Colonic mucosa (tissue), 4 donors: ENCODE measurements around the gene TET3. TPM values are rescaled to one million over a fixed set of nuclear protein-coding genes. Genes with fewer than 3 reads are reported as not detected.

ENCODE experiments used
- DNase-seq: peaks from one replicate; pipeline ENCODE4 v3.0.0-alpha.2; 2020
- H3K27ac ChIP-seq: fragments of 200-600 bp; one replicate; pipeline ENCODE4 v1.8.0; 2021
- H3K27me3 ChIP-seq: fragments of 200-600 bp; one replicate; pipeline ENCODE4 v1.8.0; 2021
- H3K36me3 ChIP-seq: fragments of 200-600 bp; one replicate; pipeline ENCODE4 v1.8.0; 2021
- H3K4me1 ChIP-seq: fragments of 200-600 bp; one replicate; pipeline ENCODE4 v1.8.0; 2021; ENCODE audit warnings: mild to moderate bottlenecking
- H3K4me3 ChIP-seq: fragments of 200-600 bp; one replicate; pipeline ENCODE4 v1.8.0; 2021
- H3K9ac ChIP-seq, 2 donors: one replicate each; pipeline ENCODE4 v1.7.0; 2013; ENCODE audit warnings: control low read depth in 2 of 2, low read depth in 2 of 2, low read length in 2 of 2
- H3K9me3 ChIP-seq: fragments of 200-600 bp; one replicate; pipeline ENCODE4 v1.8.0; 2021
- CTCF ChIP-seq: fragments of 200-600 bp; IDR thresholded peaks from one replicate; pipeline ENCODE4 v1.8.0; 2022; ENCODE audit warnings: antibody characterized with exemption, mild to moderate bottlenecking
- intact Hi-C: fragments of 100-400 bp; cut with DNase I; formaldehyde crosslinking; loops from one replicate; pipeline ENCODE4 v1.14.1; 2022
- total RNA-seq, 2 donors: library from RNA; stranded (reverse); fragmentation: NEBNext Ultra II Directional in 1 of 2; extraction: Animal tissue kit (Norgen Biotek cat#: 25700) in 1 of 2; gene quantifications; one replicate each; pipeline ENCODE4 v1.2.1, GENCODE V29; 2021
- donor health status: healthy.
- donor health status: DM: no; HTN: no; CAD: no.
- donor health status: DM: no; HTN: no; CAD: no.

The TET3 gene
- total RNA-seq, 2 donors from 2014 or later = 17.8 to 22.9 TPM

GRCh38 chr2:74021407-74021755, 36.7 kb downstream of the TET3 start:
- Histone ChIP-seq H3K9me3 (no peaks in the 10 kb centered on the region), H3K4me3 (no peak overlapping the region), H3K4me1 (peaks cover 3% of the 10 kb centered on the region), H3K27me3 (no peaks in the 10 kb centered on the region), H3K9ac (no peak overlapping the region), H3K27ac (no peak overlapping the region), H3K36me3 (no peaks in the 10 kb centered on the region)
- intact Hi-C loops = no loop called here
- no peak for DNase-seq
- no peak for TF ChIP-seq CTCF

- no peak for DNase-seq
- Histone ChIP-seq H3K27ac (no peak overlapping the region), H3K27me3 (no peaks in the 10 kb centered on the region), H3K9ac (no peak overlapping the region), H3K36me3 (no peaks in the 10 kb centered on the region), H3K9me3 (no peaks in the 10 kb centered on the region), H3K4me3 (no peak overlapping the region), H3K4me1 (peaks cover 3% of the 10 kb centered on the region)
- intact Hi-C loops = no loop called here
- TF ChIP-seq CTCF = no peak
Observed at GRCh38 chr2:74024216-74024615, 39.5 kb downstream of the TET3 start.

- Histone ChIP-seq H3K4me3 (no peak overlapping the region), H3K27ac (peak overlapping the region; percentile 34)
- peak; percentile 55 for DNase-seq
Observed at GRCh38 chr2:74025971-74026612, 41.4 kb downstream of the TET3 start.

GRCh38 chr2:74026687-74027241, 42.1 kb downstream of the TET3 start:
- TF ChIP-seq CTCF = no peak
- no peak for DNase-seq
- H3K4me3 ChIP-seq = no peak overlapping the region
- no peak overlapping the region for H3K9ac ChIP-seq
- no peaks in the 10 kb centered on the region for H3K27me3 ChIP-seq
- no peaks in the 10 kb centered on the region for H3K36me3 ChIP-seq
- intact Hi-C loops = no loop called here
- no peak overlapping the region for H3K27ac ChIP-seq
- peaks cover 4% of the 10 kb centered on the region for H3K4me1 ChIP-seq
- H3K9me3 ChIP-seq = no peaks in the 10 kb centered on the region

More at GRCh38 chr2:74025971-74026612, 41.4 kb downstream of the TET3 start:
- Histone ChIP-seq H3K9ac (no peak overlapping the region), H3K27me3 (no peaks in the 10 kb centered on the region), H3K4me1 (peaks cover 3% of the 10 kb centered on the region), H3K36me3 (no peaks in the 10 kb centered on the region), H3K9me3 (no peaks in the 10 kb centered on the region)
- intact Hi-C loops = no loop called here
- TF ChIP-seq CTCF = no peak

- no peak for TF ChIP-seq CTCF
- intact Hi-C loops = no loop called here
- Histone ChIP-seq H3K9ac (no peak overlapping the region), H3K36me3 (no peaks in the 10 kb centered on the region), H3K27me3 (no peaks in the 10 kb centered on the region), H3K4me1 (peaks cover 8% of the 10 kb centered on the region), H3K9me3 (no peaks in the 10 kb centered on the region), H3K27ac (no peak overlapping the region), H3K4me3 (no peak overlapping the region)
- DNase-seq = no peak
Observed at GRCh38 chr2:74027496-74027895, 42.8 kb downstream of the TET3 start.
